ENCODE results near the gene TPO. TPM values are rescaled to one million over a fixed set of nuclear protein-coding genes. Genes with fewer than 3 reads are reported as not detected.

TPO gene
- total RNA-seq, 1 donor, result not detected

GRCh38 chr2:1528273-1529064 lies 115.2 kb downstream of the TPO start:
- no peak for TF ChIP-seq CTCF (IDR thresholded peaks at IDR 0.05; ENCODE audit: insufficient read depth, low read depth, low read length)

DNA sequence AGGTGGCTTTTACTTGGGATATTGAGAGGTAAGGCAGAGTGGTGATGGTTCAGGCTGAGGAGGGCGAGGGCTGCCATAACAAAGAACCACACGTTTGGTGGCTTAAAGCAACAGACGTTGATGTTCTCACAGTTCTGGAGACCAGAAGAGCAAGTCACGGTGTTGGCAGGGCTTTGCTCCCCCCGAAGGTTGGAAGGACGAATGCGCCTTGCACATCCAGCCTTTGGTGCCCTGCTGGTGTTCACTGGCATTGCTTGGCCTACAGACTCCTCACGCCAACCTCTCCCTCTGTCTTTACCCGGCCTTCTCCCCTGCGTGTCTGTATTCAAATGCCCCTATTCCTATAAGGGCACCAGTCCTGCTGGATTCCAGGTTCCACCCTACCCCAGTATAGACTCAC lies 125.4 kb downstream of the TPO start:
- peak; percentile 10 for DNase-seq (ENCODE audit: low read depth)
- TF ChIP-seq CTCF (IDR thresholded peaks at IDR 0.05; ENCODE audit: insufficient read depth, low read depth, low read length), result peak; percentile 40

More at GRCh38 chr2:1528273-1529064, 115.2 kb downstream of the TPO start:
- no peak for DNase-seq (ENCODE audit: low read depth)
- no peak overlapping the region for H3K4me3 ChIP-seq (ENCODE audit: low read depth, low read length)

GRCh38 chr2:1539441-1539840 lies 126.2 kb downstream of the TPO start:
- H3K4me3 ChIP-seq (ENCODE audit: low read depth, low read length), result no peak overlapping the region
- TF ChIP-seq CTCF (IDR thresholded peaks at IDR 0.05; ENCODE audit: insufficient read depth, low read depth, low read length), result no peak
- no peak for DNase-seq (ENCODE audit: low read depth)

More for the DNA sequence above, 125.4 kb downstream of the TPO start:
- no peak overlapping the region for H3K4me3 ChIP-seq (ENCODE audit: low read depth, low read length)

DNA sequence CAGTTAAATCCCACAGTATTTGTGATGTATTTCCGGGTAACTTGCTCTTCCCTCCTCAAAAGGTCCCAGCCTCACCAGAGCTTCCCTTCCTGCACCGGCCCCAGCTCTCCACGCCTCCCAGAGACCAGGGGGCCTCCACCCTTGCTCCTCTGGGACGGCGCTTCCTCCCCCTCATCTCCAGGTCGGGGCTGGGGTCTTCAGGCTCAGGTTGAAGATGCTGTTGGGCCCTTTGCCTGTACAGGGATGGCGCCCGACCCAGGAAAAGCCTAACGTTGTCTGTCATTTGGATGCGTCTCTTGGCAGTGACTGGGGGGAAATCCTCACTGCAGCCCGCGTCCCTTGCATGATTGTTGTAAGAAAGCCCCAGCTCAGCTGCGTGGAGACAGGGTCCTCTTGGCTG lies 126.7 kb downstream of the TPO start:
- no peak for TF ChIP-seq CTCF (IDR thresholded peaks at IDR 0.05; ENCODE audit: insufficient read depth, low read depth, low read length)
- DNase-seq (ENCODE audit: low read depth), result no peak
- no peak overlapping the region for H3K4me3 ChIP-seq (ENCODE audit: low read depth, low read length)

DNA sequence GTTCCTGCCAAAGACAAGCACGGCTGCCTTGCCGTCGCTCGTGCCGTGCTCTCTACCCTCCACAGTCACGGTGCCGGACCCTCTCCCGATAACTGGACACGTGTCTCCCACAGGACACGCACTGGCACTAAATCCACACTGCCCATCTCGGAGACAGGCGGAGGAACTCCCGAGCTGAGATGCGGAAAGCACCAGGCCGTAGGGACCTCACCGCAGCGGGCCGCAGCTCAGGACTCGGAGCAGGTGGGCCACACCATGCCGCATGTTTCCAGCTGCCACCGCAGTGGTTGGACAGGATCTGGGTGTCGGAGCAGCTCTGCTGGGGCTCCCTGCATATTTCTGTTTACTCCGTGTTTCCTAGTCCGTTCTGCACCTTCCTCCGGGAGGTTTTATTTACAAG lies 127.2 kb downstream of the TPO start:
- no peak for TF ChIP-seq CTCF (IDR thresholded peaks at IDR 0.05; ENCODE audit: insufficient read depth, low read depth, low read length)
- no peak for DNase-seq (ENCODE audit: low read depth)
- H3K4me3 ChIP-seq (ENCODE audit: low read depth, low read length), result no peak overlapping the region

GRCh38 chr2:1541040-1541439 lies 127.8 kb downstream of the TPO start:
- no peak overlapping the region for H3K4me3 ChIP-seq (ENCODE audit: low read depth, low read length)
- DNase-seq (ENCODE audit: low read depth), result no peak
- TF ChIP-seq CTCF (IDR thresholded peaks at IDR 0.05; ENCODE audit: insufficient read depth, low read depth, low read length), result no peak
